ENCODE data around the gene CREB3L2. TPM values are rescaled to one million over a fixed set of nuclear protein-coding genes. Genes with fewer than 3 reads are reported as not detected.
"Not testable (repeated sequence)": the region's sequence is repeated elsewhere in the genome, so short reads cannot be mapped to it uniquely, and the experiment has no call there.

CREB3L2 gene
- total RNA-seq, 1 experiment from 2014 or later: 7.5 TPM

DNA sequence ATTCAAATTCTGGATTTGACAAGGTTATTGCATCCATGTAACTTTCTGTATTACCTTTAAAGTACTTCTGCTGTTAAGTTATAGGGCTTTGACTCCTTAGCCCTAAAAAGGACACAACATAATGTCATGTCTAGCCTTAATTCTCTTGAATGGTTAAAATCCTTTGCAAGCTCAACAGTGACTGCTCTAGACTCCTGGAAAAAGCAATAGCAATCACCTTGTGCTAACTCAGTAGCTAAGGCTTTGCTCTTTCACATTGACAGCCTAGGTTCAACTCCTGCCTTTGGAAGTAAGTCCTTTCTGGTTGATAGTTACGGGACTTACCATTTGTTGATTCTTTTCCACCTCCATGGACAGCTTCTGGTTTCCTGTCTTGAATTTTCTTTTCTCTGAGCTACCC lies 16.1 kb upstream of the CREB3L2 start:
- in situ Hi-C loops (cut with HindIII; ENCODE audit: low pct_unique_long_range_greater_than_20kb, low sequenced_read_pairs): no loop called here
- no peak for DNase-seq (ENCODE audit: low read depth)

DNA sequence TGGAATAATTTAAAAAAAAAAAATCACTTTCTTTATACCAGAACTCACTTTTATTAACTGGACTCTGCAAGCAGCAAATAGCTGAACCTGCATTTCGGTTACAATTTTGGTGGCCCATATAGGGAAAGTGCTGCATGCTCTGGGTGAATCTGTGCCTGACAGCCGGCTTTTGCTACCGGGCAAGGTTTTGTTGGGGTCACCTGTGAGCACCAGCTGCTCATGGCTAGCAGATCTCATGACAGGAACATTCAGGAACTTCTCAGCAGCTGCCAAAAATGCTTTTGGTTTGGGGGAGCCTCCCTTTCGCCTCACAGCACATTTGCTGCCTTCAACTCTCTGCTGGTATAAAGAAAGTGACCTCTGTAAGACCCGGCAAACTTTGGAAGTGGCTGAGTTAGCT lies 13.2 kb upstream of the CREB3L2 start:
- no peak for DNase-seq (ENCODE audit: low read depth)
- in situ Hi-C loops (cut with HindIII; ENCODE audit: low pct_unique_long_range_greater_than_20kb, low sequenced_read_pairs): no loop called here

- DNase-seq (ENCODE audit: low read depth): no peak
- in situ Hi-C loops (cut with HindIII; ENCODE audit: low pct_unique_long_range_greater_than_20kb, low sequenced_read_pairs): no loop called here
Measured at GRCh38 chr7:138014686-138015085, 12.8 kb upstream of the CREB3L2 start.

GRCh38 chr7:138014201-138014600 lies 12.3 kb upstream of the CREB3L2 start:
- in situ Hi-C loops (cut with HindIII; ENCODE audit: low pct_unique_long_range_greater_than_20kb, low sequenced_read_pairs); DNase-seq (ENCODE audit: low read depth): not testable (repeated sequence)

GRCh38 chr7:138009350-138009653 lies 7.4 kb upstream of the CREB3L2 start:
- in situ Hi-C loops (cut with HindIII; ENCODE audit: low pct_unique_long_range_greater_than_20kb, low sequenced_read_pairs): no loop called here
- no peak for DNase-seq (ENCODE audit: low read depth)

DNA sequence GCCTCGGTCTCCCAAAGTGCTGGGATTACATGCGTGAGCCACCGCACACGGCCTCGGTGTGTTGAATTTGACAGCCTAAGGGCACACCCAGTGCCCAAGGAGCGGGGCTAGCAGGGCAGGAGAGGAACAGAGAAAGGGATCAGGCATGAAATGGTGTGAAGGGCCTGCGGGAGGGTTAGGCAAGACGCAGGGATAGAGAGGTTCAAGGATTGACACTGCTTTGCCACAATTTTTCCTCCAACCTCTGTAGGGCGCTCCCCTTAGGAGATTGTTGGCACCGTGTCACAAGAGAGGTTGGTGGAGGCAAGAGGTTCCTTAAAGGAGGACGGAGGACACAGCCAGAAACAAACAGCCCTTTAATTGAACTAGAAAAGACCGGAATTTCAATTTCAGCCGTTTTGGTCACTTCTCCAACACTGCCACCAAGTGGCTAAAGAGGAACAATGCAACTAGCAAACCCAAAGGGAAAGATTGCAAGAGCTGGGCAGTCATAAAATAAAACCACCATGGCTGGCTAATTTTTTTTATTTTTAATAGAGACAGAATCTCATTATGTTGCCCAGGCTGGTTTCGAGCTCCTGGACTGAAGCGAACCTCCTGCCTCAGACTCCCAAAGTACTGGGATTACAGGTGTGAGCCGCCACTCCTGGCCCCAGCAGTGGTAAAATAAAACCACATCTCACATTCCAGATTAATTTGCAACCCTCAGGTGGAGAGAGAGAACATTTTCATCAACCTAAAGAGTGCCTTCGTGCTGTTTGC lies 6.9 kb upstream of the CREB3L2 start:
- DNase-seq (ENCODE audit: low read depth): peak; percentile 52
- in situ Hi-C loops (cut with HindIII; ENCODE audit: low pct_unique_long_range_greater_than_20kb, low sequenced_read_pairs): no loop called here

DNA sequence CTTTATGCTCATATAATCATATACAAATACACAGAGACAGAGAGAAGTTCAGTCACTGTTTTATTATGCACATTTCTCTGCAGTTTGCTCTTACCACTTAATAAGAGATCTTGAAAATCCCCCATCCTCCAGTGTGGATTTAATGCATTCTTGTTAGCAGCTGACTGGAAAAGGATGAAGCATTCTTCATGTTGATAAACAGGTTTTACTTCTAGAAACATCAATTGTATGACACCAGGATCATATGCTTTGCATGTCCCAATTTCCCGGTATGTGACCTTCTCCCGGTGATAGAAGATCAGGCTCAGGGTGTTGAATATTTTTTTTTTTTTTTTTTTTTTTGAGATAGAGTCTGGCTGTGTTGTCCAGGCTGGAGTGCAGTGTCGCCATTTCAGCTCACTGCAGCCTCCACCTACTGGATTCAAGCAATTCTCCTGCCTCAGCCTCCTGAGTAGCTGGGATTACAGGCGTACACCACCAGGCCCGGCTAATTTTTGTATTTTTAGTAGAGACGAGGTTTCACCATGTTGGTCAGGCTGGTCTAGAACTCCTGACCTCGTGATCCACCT lies 6.2 kb upstream of the CREB3L2 start:
- in situ Hi-C loops (cut with HindIII; ENCODE audit: low pct_unique_long_range_greater_than_20kb, low sequenced_read_pairs): no loop called here
- DNase-seq (ENCODE audit: low read depth): no peak

- in situ Hi-C loops (cut with HindIII; ENCODE audit: low pct_unique_long_range_greater_than_20kb, low sequenced_read_pairs): no loop called here
Measured at GRCh38 chr7:138006106-138006505, 4.2 kb upstream of the CREB3L2 start.

DNA sequence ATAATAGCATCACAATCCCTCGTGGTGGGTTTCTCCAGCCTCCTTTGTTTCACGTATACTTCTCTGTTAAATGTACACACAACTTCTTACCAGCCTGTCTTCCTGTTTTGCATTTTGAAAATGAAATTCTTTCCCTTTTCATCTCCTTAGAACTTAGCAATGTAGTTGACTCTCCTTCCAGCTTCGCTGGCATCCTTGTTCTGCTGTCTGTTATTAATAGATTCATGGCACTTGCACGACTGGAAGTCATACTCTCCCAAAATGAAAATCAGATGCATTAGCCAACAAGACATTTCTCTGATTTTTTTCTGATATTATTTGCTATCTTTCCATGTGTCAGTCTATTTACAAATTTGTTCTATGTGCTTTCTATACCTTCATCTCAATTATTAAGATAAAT lies 3.0 kb upstream of the CREB3L2 start:
- DNase-seq (ENCODE audit: low read depth): no peak
- in situ Hi-C loops (cut with HindIII; ENCODE audit: low pct_unique_long_range_greater_than_20kb, low sequenced_read_pairs): no loop called here

More at GRCh38 chr7:138006106-138006505, 4.2 kb upstream of the CREB3L2 start:
- DNase-seq (ENCODE audit: low read depth): no peak

GRCh38 chr7:138004046-138004445 lies 2.2 kb upstream of the CREB3L2 start:
- in situ Hi-C loops (cut with HindIII; ENCODE audit: low pct_unique_long_range_greater_than_20kb, low sequenced_read_pairs): no loop called here
- no peak for DNase-seq (ENCODE audit: low read depth)

DNA sequence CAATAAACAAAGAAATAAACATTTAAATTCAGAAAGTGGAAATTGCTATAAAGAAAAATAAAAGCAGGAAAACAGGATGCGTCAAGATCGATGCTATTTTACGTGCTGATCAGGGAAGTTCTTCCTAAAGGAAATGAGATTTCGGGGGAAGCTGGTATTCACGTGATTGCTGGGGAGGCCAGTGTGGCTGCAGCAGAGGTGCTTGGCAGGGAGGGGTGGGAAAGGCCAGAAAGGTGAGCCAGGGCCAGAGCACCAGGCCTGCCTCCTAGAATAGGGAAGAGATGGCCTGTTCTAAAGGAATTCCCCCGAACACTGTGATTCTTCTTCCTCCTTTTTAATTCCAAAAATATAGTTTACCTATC lies 923 bp upstream of the CREB3L2 start:
- in situ Hi-C loops (cut with HindIII; ENCODE audit: low pct_unique_long_range_greater_than_20kb, low sequenced_read_pairs): no loop called here

GRCh38 chr7:138002096-138002827 lies 376 bp upstream of the CREB3L2 start:
- peak; percentile 100 for DNase-seq (ENCODE audit: low read depth)
- in situ Hi-C loops (cut with HindIII; ENCODE audit: low pct_unique_long_range_greater_than_20kb, low sequenced_read_pairs): no loop called here

More for the DNA sequence above, 923 bp upstream of the CREB3L2 start:
- DNase-seq (ENCODE audit: low read depth): no peak

DNA sequence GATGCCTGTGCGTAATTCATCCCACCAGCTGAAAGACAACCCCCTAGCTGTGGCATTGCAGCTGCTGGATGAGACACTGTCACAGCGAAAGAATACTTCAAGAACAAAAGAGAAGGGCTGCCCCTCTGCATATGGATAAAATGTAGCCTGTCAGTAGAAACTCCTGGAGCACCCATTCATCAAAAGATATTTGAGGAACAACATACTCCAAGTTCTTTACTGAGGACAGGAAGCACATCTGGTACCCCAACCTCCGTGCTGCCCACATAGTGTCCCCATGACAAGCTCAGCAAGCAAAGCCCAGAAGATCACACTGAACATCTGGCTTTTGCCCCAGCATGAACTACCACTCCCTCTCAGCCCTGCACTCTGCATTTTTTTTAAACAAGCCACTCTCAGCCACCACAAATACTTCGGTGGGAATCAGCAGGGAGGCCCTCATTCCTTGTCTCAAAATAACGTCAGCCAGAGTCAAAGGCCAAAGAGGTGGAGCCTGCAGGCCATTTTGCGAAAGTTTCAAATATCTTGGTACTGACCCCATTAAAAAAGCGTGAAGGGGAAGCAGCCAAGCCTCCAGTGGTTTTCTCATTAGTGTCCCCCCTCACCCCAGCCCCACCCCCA lies 1.7 kb downstream of the CREB3L2 start:
- peak; percentile 77 for DNase-seq (ENCODE audit: low read depth)
- in situ Hi-C loops (cut with HindIII; ENCODE audit: low pct_unique_long_range_greater_than_20kb, low sequenced_read_pairs): no loop called here

DNA sequence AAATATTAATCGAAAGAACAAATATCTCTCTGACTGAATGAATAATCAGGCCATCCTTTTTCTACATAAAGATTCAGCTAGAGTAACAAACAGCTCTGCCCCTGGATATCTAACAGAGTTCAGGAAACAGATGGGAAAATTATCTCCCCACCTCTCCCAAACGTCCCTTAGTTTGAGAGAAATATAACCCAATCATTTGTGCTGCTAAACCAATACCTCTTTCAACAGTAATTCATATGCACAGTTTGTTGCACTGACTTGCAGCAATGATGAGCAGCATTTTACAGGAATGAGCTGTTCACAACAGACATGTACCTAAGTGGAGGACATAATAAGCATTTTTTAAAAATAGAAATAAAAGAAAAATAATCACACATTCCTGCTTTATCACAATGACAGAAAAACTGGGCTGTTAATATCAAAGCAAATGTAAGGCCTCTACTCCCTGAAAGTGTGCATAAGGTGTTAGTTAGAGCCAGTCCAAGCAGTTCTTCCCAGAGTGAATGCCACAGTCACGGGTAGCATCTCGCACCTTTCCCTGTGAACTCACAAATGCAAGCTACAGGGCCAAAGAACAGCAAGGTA lies 2.3 kb downstream of the CREB3L2 start:
- in situ Hi-C loops (cut with HindIII; ENCODE audit: low pct_unique_long_range_greater_than_20kb, low sequenced_read_pairs): no loop called here
- DNase-seq (ENCODE audit: low read depth): no peak

DNA sequence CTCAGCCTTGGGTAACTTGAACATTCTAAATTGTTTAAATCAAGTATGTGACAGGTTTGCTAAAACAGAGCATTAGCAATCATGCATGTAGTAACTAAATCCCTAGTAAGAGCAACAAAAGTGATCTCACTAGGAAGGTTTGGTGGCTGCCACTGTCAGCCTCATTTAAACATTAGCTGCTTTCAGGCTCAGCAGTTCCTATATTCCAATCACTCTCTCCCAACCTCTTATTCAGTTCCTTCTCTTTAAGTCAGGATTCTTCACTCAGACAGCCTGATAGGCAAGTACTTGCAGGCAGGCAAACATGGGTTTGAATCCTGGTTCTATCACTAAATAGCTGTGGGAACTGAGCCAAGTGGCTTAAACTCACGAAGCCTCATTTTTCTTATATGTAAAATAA lies 3.6 kb downstream of the CREB3L2 start:
- in situ Hi-C loops (cut with HindIII; ENCODE audit: low pct_unique_long_range_greater_than_20kb, low sequenced_read_pairs): no loop called here
- DNase-seq (ENCODE audit: low read depth): no peak

DNA sequence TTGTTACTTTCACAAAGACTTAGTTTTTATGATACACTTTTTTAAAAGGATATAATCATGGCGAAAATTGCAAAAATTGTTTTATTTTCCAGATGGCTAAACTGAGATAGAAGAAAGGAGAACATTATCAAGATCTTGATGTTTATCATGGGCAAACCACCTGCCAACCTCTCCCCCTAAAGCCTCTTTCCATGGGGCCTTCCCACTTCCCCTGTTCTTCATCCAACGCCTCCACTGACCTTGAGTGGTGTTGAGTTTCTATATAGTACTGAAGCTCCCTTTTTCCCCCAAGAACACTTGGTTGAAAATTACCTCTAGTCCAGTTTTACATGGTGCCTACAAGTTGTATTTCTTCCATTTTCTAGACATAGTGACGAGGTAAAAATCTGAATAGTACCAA lies 5.0 kb downstream of the CREB3L2 start:
- in situ Hi-C loops (cut with HindIII; ENCODE audit: low pct_unique_long_range_greater_than_20kb, low sequenced_read_pairs): no loop called here
- DNase-seq (ENCODE audit: low read depth): no peak

DNA sequence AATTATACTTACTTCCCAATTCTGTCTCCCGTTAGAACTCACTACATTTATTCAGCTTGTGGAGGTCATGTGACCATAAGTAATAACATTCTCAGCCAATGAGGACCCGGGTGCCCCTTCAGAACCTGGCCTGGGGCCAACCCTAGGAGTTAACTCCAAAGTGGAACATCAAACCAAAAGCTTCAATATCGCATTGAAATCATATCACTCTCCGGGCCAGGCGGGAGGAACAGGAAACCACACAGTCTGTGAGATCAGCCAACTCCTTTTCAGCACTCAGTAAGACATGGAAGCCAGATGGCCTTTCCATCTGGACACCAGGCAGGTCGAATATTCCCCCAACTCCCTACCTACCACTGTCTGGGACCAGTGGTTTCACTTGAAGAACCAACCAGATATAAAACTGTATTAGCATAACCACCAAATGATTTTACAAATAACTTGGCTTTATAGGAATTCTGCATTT lies 5.5 kb downstream of the CREB3L2 start:
- in situ Hi-C loops (cut with HindIII; ENCODE audit: low pct_unique_long_range_greater_than_20kb, low sequenced_read_pairs): no loop called here
- no peak for DNase-seq (ENCODE audit: low read depth)

DNA sequence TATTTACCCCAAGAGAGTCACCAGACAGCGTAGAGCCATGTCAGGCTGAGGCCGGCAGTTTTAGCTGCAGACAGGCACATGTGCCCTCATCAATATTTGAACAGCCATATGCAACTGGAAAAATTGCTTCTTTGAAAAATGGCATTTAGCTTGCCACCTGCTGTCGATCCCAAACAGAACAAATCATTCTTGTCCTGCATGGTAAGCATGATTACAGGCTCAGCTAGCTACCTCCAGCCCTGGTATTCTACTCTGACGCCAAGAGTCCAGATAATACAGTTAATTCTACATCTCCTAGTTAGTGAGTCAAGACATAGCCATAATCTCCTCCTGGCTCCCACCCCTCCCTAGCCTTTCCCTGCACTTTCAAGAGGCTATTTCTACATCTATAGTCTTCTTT lies 7.7 kb downstream of the CREB3L2 start:
- in situ Hi-C loops (cut with HindIII; ENCODE audit: low pct_unique_long_range_greater_than_20kb, low sequenced_read_pairs): no loop called here

GRCh38 chr7:137993395-137993743 lies 8.5 kb downstream of the CREB3L2 start:
- no peak for DNase-seq (ENCODE audit: low read depth)
- in situ Hi-C loops (cut with HindIII; ENCODE audit: low pct_unique_long_range_greater_than_20kb, low sequenced_read_pairs): no loop called here

More for the DNA sequence above, 7.7 kb downstream of the CREB3L2 start:
- DNase-seq (ENCODE audit: low read depth): no peak

Data from Caki2 (cell line).